Heart right ventricle (tissue), 16 donors: ENCODE measurements around the gene AKAP1. TPM values are rescaled to one million over a fixed set of nuclear protein-coding genes. Genes with fewer than 3 reads are reported as not detected.

Source experiments
- ATAC-seq, 8 donors: fragments of 200-7000 bp; cut with Tn5 transposase; one replicate each; pipeline ENCODE4 v1.9.1; 2020; ENCODE audit warnings: mild to moderate bottlenecking in 8 of 8, moderate library complexity in 8 of 8, moderate number of reproducible peaks in 1 of 8
- DNase-seq, 2 donors: peaks; one replicate each; pipeline ENCODE4 v3.0.0-alpha.2; 2020
- H3K27ac ChIP-seq, 10 donors: fragments of 200-600 bp; sonication (generic) in 2 of 10; one replicate each; pipeline versions ENCODE4 v1.5.0 to v1.8.0; 2020 to 2022; ENCODE audit warnings: mild to moderate bottlenecking in 3 of 10
- H3K27me3 ChIP-seq, 7 donors: fragments of 200-600 bp; one replicate each; pipeline ENCODE4 v1.8.0; 2021 to 2022; ENCODE audit warnings: mild to moderate bottlenecking in 2 of 7
- H3K36me3 ChIP-seq, 9 donors: fragments of 200-600 bp; sonication (generic) in 1 of 9; one replicate each; pipeline versions ENCODE4 v1.5.0 to v1.8.0; 2020 to 2022; ENCODE audit warnings: mild to moderate bottlenecking in 2 of 9
- H3K4me1 ChIP-seq, 9 donors: fragments of 200-600 bp; sonication (generic) in 1 of 9; one replicate each; pipeline versions ENCODE4 v1.5.0 to v1.8.0; 2020 to 2022; ENCODE audit warnings: mild to moderate bottlenecking in 4 of 9
- H3K4me3 ChIP-seq, 10 donors: fragments of 200-600 bp; sonication (generic) in 2 of 10; one replicate each; pipeline versions ENCODE4 v1.5.0 to v1.8.0; 2020 to 2022; ENCODE audit warnings: mild to moderate bottlenecking in 7 of 10, moderate library complexity in 2 of 10
- H3K9me3 ChIP-seq, 11 donors: fragments of 200-600 bp in 10 of 11; sonication (generic) in 2 of 11; one replicate each; pipeline versions ENCODE4 v1.5.0 to v1.8.0; 2013 to 2022; ENCODE audit warnings: mild to moderate bottlenecking in 2 of 11, control low read depth in 1 of 11, moderate library complexity in 1 of 11
- WGBS, 2 donors: extraction: QIAGEN DNeasy Blood & Tissue Kit; methylation state at CpG; one replicate each; pipeline ENCODE4 v1.1.7; 2013; ENCODE audit warnings: inconsistent platforms in 1 of 2; 5-methylcytosine and 5-hydroxymethylcytosine counted together
- intact Hi-C, 10 donors: fragments of 100-400 bp; cut with DNase I; formaldehyde crosslinking; loops; one replicate each; pipeline versions ENCODE4 v1.11.1 to v1.14.2; 2022
- polyA plus RNA-seq, 2 donors: library from polyadenylated mRNA; stranded (reverse); fragments of 200-250 nt; gene quantifications; one replicate each; pipeline ENCODE4 v1.2.3, GENCODE V29; 2013
- total RNA-seq, 10 donors: library from RNA; stranded (reverse); fragmentation: NEBNext Ultra II Directional in 3 of 10; extraction: Animal tissue kit (Norgen Biotek cat#: 25700) in 3 of 10; gene quantifications; one replicate each; pipeline versions ENCODE4 v1.2.1 to v1.2.4, GENCODE V29; 2021 to 2023
- TF ChIP-seq, protein P1 (sequence below), 9 donors: fragments of 200-600 bp; sonication (generic) in 2 of 9; IDR thresholded peaks; one replicate each; pipeline versions ENCODE4 v1.5.0 to v1.8.0; 2021 to 2022; ENCODE audit warnings: antibody characterized with exemption in 9 of 9, mild to moderate bottlenecking in 5 of 9, moderate library complexity in 1 of 9
- donor health status: Arrhythmogenic right ventricular cardiomyopathy.
- donor health status: ischemic (EF 13 %, LVEDD 7.1; RV severe dilation, severe dysfunction).
- donor health status: healthy with polysubstance abuse.
- donor health status: DM: no; HTN: yes; CAD: no.
- donor health status: DM: no; HTN: no; CAD: no.
- donor health status: ischemic (EF 25% LVEDD 6.9; RV normal size, moderate dysfunction).
- donor health status: ischemic (EF 25% LVEDD 5.7; RV mildly dilated, moderate dysfunction).
- donor health status: healthy.
- donor health status: DM: yes; HTN: yes; CAD: no.
- donor health status: Ischemic cardiomyopathy.
- donor health status: ischemic (EF 35%, LVEDD 5.7; RV mildly dilated, moderate dysfunction).
- donor health status: nonischemic (EF 11% LVEDD 7.7; RV severe dilation, severe dysfunction).
- donor health status: DM: yes; HTN: yes; CAD: no.
- donor health status: PGD.
- donor health status: ischemic (EF 29% LVEDD 5.4; RV normal size, mild dysfunction).
- donor health status: nonischemic (EF 23%, LVEDD 6.1; RV moderate dilation, normal function).

Gene AKAP1
- total and polyA plus RNA-seq, 12 donors = 31.0 to 234 (median 153) TPM

DNA sequence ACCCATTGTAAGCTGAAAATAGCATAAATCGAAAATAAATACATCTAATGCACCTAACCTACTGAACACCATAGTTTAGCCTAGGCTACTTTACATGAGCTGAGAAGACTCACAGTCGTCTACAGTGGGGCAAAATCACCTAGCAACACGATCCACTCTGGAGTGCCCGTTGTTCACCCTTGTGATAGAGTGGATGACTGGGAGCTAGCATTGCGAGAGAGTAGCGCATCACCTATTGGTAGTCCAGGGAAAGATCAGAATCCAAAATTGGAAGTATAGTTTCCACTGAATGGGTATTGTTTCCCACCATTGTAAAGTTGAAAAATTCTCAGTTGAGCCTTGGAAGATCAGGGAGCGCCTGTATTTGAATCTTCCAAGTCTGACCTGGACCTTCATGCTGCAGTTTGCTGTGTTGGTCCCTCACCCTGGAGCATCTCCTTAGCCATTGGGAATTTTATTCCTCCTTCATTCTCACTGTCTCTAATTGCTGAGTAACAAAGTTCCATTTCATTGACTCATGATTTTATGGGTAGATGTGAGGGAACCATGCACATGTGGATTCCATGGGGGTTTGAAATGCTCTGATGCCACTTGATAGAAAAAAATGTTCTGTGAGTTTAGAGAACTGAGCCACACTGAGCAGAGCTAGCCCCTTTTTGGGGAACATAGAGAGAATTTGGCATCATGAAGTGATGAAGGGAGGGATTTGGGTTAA is 19.6 kb downstream of the AKAP1 start:
- intact Hi-C loops = loop anchor here in 1 of 10 donors (5.0 kb wide), 1 partner anchor 72 kb away; no protein-coding TSS in a partner anchor
- TF ChIP-seq, protein P1, sequence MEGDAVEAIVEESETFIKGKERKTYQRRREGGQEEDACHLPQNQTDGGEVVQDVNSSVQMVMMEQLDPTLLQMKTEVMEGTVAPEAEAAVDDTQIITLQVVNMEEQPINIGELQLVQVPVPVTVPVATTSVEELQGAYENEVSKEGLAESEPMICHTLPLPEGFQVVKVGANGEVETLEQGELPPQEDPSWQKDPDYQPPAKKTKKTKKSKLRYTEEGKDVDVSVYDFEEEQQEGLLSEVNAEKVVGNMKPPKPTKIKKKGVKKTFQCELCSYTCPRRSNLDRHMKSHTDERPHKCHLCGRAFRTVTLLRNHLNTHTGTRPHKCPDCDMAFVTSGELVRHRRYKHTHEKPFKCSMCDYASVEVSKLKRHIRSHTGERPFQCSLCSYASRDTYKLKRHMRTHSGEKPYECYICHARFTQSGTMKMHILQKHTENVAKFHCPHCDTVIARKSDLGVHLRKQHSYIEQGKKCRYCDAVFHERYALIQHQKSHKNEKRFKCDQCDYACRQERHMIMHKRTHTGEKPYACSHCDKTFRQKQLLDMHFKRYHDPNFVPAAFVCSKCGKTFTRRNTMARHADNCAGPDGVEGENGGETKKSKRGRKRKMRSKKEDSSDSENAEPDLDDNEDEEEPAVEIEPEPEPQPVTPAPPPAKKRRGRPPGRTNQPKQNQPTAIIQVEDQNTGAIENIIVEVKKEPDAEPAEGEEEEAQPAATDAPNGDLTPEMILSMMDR (IDR thresholded peaks at IDR 0.05) = no peak
- no peak for ATAC-seq
- peaks cover 13 to 92% (median 48%) of the 10 kb centered on the region in 9 donors for H3K4me1 ChIP-seq
- no peaks in the 10 kb centered on the region for H3K27me3 ChIP-seq
- peaks cover 0 to 22% (median 0%) of the 10 kb centered on the region in 9 donors for H3K36me3 ChIP-seq
- H3K4me3 ChIP-seq = no peak overlapping the region
- DNase-seq = no peak
- H3K9me3 ChIP-seq = no peaks in the 10 kb centered on the region
- no peak overlapping the region for H3K27ac ChIP-seq
- WGBS, 2 donors = 71 to 75% methylated on average over 7 of the region's 7 CpGs

DNA sequence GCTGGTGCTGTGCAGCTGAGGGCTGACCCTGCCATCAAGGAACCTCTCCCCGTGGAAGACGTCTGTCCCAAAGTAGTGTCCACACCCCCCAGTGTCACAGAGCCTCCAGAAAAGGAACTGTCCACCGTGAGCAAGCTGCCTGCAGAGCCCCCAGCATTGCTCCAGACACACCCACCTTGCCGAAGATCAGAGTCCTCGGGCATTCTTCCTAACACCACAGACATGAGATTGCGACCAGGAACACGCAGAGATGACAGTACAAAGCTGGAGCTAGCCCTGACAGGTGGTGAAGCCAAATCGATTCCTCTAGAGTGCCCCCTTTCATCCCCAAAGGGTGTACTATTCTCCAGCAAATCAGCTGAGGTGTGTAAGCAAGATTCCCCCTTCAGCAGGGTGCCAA is 20.5 kb downstream of the AKAP1 start:
- Histone ChIP-seq H3K9me3 (no peaks in the 10 kb centered on the region), H3K4me1 (peaks cover 22 to 92% (median 56%) of the 10 kb centered on the region in 9 donors), H3K36me3 (peaks cover 0 to 27% (median 0%) of the 10 kb centered on the region in 9 donors), H3K4me3 (no peak overlapping the region), H3K27me3 (no peaks in the 10 kb centered on the region), H3K27ac (peak overlapping the region in 4 of 10 donors; percentile 7 to 92 (median 86))
- TF ChIP-seq, protein P1 (IDR thresholded peaks at IDR 0.05) = no peak
- intact Hi-C loops = loop anchor here in 1 of 10 donors (5.0 kb wide), 1 partner anchor 73 kb away; no protein-coding TSS in a partner anchor
- no peak for DNase-seq
- WGBS, 2 donors = 69 to 77% methylated on average over 8 of the region's 8 CpGs
- ATAC-seq = no peak

DNA sequence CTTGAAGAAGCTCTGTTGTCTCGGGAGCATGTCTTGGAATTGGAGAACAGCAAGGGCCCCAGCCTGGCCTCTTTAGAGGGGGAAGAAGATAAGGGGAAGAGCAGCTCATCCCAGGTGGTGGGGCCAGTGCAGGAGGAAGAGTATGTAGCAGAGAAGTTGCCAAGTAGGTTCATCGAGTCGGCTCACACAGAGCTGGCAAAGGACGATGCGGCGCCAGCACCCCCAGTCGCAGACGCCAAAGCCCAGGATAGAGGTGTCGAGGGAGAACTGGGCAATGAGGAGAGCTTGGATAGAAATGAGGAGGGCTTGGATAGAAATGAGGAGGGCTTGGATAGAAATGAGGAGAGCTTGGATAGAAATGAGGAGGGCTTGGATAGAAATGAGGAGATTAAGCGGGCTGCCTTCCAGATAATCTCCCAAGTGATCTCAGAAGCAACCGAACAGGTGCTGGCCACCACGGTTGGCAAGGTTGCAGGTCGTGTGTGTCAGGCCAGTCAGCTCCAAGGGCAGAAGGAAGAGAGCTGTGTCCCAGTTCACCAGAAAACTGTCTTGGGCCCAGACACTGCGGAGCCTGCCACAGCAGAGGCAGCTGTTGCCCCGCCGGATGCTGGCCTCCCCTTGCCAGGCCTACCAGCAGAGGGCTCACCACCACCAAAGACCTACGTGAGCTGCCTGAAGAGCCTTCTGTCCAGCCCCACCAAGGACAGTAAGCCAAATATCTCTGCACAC is 21.2 kb downstream of the AKAP1 start:
- no peaks in the 10 kb centered on the region for H3K9me3 ChIP-seq
- H3K36me3 ChIP-seq = peaks cover 0 to 27% (median 0%) of the 10 kb centered on the region in 9 donors
- H3K27me3 ChIP-seq = no peaks in the 10 kb centered on the region
- ATAC-seq = peak in 6 of 8 donors; percentile 6 to 44 (median 20)
- peak overlapping the region in 9 of 10 donors; percentile 14 to 92 (median 80) for H3K27ac ChIP-seq
- H3K4me3 ChIP-seq = no peak overlapping the region
- WGBS, 2 donors = 53 to 75% methylated on average over 17 of the region's 17 CpGs
- DNase-seq = peak in 1 of 2 donors; percentile 34
- TF ChIP-seq, protein P1 (IDR thresholded peaks at IDR 0.05) = peak in 8 of 9 donors; percentile 10 to 57 (median 46)
- intact Hi-C loops = loop anchor here in 1 of 10 donors (5.0 kb wide), 1 partner anchor 74 kb away; no protein-coding TSS in a partner anchor
- H3K4me1 ChIP-seq = peaks cover 24 to 92% (median 62%) of the 10 kb centered on the region in 9 donors

DNA sequence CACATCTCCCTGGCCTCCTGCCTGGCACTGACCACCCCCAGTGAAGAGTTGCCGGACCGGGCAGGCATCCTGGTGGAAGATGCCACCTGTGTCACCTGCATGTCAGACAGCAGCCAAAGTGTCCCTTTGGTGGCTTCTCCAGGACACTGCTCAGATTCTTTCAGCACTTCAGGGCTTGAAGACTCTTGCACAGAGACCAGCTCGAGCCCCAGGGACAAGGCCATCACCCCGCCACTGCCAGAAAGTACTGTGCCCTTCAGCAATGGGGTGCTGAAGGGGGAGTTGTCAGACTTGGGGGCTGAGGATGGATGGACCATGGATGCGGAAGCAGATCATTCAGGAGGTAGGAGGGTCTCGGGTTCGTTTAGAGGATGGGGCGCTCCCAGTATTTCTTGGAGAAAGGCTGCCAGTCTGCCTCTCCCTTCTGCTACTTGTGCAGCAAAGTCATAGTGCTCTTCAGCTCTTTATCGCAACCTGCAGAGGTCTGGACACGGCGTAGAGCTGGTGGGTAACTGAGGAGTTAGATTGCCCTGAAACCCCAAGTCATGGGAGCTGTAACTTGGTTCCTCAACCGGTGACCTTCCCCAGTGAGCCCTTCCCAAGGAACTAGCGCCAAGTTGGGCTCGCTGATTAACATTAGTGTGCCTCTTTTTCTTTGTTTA is 21.9 kb downstream of the AKAP1 start:
- intact Hi-C loops = loop anchor here in 1 of 10 donors (5.0 kb wide), 1 partner anchor 75 kb away; no protein-coding TSS in a partner anchor

More for the DNA sequence above, 21.9 kb downstream of the AKAP1 start:
- DNase-seq (no peak), ATAC-seq (no peak)
- Histone ChIP-seq H3K27me3 (no peaks in the 10 kb centered on the region), H3K27ac (peak overlapping the region in 9 of 10 donors; percentile 14 to 92 (median 86)), H3K4me1 (peaks cover 28 to 97% (median 65%) of the 10 kb centered on the region in 9 donors), H3K4me3 (no peak overlapping the region), H3K36me3 (peaks cover 0 to 32% (median 0%) of the 10 kb centered on the region in 9 donors), H3K9me3 (no peaks in the 10 kb centered on the region)
- TF ChIP-seq, protein P1 (IDR thresholded peaks at IDR 0.05) = no peak
- WGBS, 2 donors = 83 to 85% methylated on average over 14 of the region's 14 CpGs
